Sigmoid colon (tissue), 4 donors: ENCODE data around the gene USP7.
A peak's percentile ranks its signal among the peaks of the same experiment; 100 is the strongest.

Source experiments
- EP300 ChIP-seq, 4 donors: sonication (generic); formaldehyde crosslinking; IDR thresholded peaks; one replicate each; pipeline ENCODE4 v1.6.1; 2017; ENCODE audit warnings: antibody characterized with exemption in 4 of 4
- POLR2A ChIP-seq, 2 donors: fragments of 450-650 bp; IDR thresholded peaks; one replicate each; pipeline ENCODE4 v1.6.1; 2016; ENCODE audit warnings: antibody characterized with exemption in 2 of 2, mild to moderate bottlenecking in 2 of 2, moderate library complexity in 2 of 2
- POLR2AphosphoS5 ChIP-seq, 4 donors: sonication (generic); formaldehyde crosslinking; IDR thresholded peaks; one replicate each; pipeline ENCODE4 v1.6.1; 2017; ENCODE audit warnings: antibody characterized with exemption in 4 of 4
- TF ChIP-seq, protein P1 (sequence below), 4 experiments: fragments of 450-650 bp in 3 of 4; fragments of 200-600 bp in 1 of 4; IDR thresholded peaks; one replicate each; pipeline ENCODE4 v1.5.1; 2016 to 2019; ENCODE audit warnings: antibody characterized with exemption in 4 of 4, mild to moderate bottlenecking in 3 of 4, moderate library complexity in 2 of 4

GRCh38 chr16:8867216-8867931, 96.3 kb downstream of the USP7 start:
- TF ChIP-seq POLR2A (IDR thresholded peaks at IDR 0.05) (no peak), EP300 (IDR thresholded peaks at IDR 0.05) (no peak), POLR2AphosphoS5 (IDR thresholded peaks at IDR 0.05) (peak in 1 of 4 donors; percentile 10)
- TF ChIP-seq, protein P1, sequence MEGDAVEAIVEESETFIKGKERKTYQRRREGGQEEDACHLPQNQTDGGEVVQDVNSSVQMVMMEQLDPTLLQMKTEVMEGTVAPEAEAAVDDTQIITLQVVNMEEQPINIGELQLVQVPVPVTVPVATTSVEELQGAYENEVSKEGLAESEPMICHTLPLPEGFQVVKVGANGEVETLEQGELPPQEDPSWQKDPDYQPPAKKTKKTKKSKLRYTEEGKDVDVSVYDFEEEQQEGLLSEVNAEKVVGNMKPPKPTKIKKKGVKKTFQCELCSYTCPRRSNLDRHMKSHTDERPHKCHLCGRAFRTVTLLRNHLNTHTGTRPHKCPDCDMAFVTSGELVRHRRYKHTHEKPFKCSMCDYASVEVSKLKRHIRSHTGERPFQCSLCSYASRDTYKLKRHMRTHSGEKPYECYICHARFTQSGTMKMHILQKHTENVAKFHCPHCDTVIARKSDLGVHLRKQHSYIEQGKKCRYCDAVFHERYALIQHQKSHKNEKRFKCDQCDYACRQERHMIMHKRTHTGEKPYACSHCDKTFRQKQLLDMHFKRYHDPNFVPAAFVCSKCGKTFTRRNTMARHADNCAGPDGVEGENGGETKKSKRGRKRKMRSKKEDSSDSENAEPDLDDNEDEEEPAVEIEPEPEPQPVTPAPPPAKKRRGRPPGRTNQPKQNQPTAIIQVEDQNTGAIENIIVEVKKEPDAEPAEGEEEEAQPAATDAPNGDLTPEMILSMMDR (IDR thresholded peaks at IDR 0.05): no peak
